Measurements from ENCODE around the gene KLHL13.
A peak's percentile ranks its signal among the peaks of the same experiment; 100 is the strongest.
"Not testable (repeated sequence)": the region's sequence is repeated elsewhere in the genome, so short reads cannot be mapped to it uniquely, and the experiment has no call there.

The KLHL13 gene

DNA sequence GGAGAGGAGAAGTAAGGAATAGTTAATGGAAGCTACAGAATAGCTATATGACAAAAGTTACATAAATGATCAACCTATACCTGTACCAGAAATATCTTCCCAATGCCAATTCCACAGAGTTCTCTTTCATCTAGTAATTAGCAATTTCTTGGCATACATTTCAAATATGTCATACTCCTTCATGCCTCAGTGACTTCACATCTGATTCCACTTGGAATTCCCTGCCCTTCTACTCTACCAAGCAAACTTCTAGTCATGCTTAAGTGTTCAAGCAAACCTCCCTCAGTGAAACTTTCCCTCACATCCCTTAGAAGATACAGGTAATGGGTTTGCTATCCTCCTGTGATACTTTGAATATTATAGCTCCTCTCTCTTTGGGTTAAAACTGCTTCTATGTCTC, 127.1 kb downstream of the KLHL13 start:
- DNase-seq: peak; percentile 6 to 44

DNA sequence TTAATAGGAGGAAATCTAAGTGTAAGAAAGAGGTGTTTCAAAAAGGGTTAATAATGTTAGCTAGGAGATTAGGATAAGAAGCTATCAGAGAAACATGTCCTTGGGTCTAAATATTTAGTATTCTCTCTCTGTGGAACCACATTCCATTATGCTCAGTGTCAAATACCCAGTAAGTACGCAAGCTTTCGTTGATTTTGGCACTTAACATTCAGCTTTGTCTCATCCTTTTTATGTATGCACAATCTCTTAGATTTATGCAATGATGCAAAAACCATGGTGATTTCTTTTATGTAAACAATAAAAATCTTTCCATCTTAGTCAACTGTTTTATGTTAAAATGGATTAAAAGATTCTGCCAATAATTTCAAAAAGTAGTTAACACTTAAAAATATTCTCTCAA, 129.2 kb downstream of the KLHL13 start:
- DNase-seq: no peak

- peak in 1 of 2 experiments; percentile 30 for DNase-seq
These were observed 131.4 kb downstream of the KLHL13 start for GRCh38 chrX:117985241-117985640.

GRCh38 chrX:117982694-117983392, 133.8 kb downstream of the KLHL13 start:
- DNase-seq: no peak

- no peak for DNase-seq
These were observed 138.2 kb downstream of the KLHL13 start for GRCh38 chrX:117978402-117978801.

- no peak for DNase-seq
These were observed 139.1 kb downstream of the KLHL13 start for GRCh38 chrX:117977526-117977925.

- DNase-seq: no peak
These were observed 143.4 kb downstream of the KLHL13 start for GRCh38 chrX:117973110-117973807.

DNA sequence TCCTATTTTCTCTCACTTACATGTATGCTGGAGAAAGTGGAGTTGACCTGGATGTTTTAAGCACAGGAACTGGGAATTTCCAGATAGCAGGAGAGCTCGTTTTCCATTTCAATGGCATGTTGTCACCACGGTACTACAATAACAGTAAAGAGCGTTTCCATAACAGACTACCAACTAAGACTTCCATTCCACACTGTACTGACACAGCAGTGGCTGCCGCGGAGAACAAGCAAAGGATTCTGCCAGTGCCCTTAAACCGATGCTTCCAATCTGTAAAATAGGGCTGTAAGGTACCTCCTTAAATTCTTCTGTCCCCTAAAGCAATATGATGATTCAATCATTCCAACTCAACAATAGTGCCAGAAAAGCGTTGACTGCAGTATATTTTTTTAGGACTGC, 143.9 kb downstream of the KLHL13 start:
- no peak for DNase-seq

DNA sequence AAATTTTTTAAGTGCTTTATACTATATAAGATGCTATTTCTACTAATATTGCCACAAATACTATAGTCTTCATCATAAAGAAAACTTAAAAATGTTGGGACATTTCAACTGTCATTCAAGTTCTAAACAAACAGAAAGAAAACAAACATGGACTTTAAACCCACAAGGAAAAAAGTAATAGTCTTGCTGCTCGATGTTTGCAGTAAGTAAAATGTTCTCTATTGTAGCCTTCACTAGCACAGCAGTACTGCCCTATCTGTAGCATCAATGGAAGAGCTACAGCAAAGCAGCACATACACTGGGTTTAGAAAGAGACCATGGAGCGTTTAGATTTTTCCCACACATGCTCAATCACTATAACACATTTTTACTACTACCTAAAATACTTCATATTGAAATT, 146.8 kb downstream of the KLHL13 start:
- no peak for DNase-seq

- no peak for DNase-seq
These were observed 147.3 kb downstream of the KLHL13 start for GRCh38 chrX:117969328-117969727.

GRCh38 chrX:117959045-117959444, 157.6 kb downstream of the KLHL13 start:
- no peak for DNase-seq

DNA sequence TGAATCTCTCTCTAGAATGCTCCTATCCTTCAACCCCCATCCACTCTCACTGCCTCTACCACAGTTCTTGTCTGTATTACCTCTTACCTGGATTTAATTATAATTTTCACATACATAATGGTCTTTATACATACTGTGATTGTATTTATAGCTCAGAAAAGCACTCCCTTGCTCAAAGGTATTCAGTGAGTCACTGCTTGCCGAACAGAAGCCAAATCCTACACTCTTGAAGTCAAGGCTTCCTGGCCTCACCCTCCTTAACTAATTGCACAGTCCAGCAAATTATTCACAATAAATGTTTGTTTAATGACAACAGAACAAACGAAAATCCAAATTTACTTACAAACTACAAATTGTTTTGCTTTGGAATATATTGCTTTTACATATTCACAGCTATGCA, 159.5 kb downstream of the KLHL13 start:
- no peak for DNase-seq

DNA sequence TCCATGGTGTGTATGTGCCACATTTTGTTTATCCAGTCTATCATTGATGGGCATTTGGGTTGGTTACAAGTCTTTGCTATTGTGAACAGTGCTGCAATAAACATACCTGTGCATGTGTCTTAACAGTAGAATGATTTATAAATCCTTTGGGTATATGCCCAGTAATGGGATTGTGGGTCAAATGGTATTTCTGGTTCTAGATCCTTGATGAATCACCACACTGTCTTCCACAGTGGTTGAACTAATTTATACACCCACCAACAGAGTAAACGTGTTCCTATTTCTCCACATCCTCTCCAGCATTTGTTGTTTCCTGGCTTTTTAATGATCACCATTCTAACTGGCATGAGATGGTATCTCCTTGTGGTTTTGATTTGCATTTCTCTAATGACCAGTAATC, 177.3 kb downstream of the KLHL13 start:
- DNase-seq: not testable (repeated sequence)

DNA sequence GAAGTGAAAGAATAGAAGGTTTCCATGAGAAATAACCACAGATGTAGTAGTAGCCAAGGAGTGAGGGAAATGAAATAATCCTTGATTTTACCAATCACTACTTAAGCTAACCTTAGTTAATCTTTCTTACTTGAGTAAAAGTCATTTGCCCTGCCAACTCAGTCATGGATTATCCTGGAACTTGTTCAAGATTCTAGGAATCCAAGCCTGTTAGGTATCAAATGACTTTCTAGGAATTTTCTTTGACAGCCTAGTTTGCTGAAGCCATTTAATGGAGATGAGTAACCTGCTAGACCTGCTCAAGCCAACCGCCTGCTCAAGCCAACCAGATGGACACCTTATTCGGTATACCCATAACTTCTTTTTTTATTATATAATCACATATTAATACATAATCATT, 180.5 kb downstream of the KLHL13 start:
- peak in 1 of 2 experiments; percentile 20 for DNase-seq

- not testable (repeated sequence) for DNase-seq
These were observed 186.5 kb downstream of the KLHL13 start for GRCh38 chrX:117930116-117930515.

- DNase-seq: no peak
These were observed 196.9 kb downstream of the KLHL13 start for GRCh38 chrX:117919755-117920154.

GRCh38 chrX:117910216-117910615, 206.4 kb downstream of the KLHL13 start:
- DNase-seq: no peak

GRCh38 chrX:117898226-117898625, 218.4 kb downstream of the KLHL13 start:
- no peak for DNase-seq

DNA sequence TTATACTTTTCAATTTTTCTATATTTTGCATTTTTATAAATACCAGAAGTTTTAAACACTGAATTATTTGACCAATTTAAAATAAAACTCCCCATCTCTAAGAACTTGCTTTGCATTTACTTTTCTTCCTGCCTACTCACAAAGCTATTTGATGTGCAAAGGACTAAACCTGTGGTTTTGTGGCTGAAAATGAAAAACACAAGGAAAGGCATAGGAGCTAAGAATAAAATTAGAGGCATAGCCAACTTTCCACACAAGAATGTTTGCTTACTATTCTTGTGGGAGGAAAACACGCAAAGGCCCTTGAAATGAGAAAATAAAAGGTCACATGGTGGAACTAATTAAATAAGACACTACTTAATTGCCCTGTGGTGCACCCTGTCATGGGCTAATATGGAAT, 221.2 kb downstream of the KLHL13 start:
- DNase-seq: no peak

DNA sequence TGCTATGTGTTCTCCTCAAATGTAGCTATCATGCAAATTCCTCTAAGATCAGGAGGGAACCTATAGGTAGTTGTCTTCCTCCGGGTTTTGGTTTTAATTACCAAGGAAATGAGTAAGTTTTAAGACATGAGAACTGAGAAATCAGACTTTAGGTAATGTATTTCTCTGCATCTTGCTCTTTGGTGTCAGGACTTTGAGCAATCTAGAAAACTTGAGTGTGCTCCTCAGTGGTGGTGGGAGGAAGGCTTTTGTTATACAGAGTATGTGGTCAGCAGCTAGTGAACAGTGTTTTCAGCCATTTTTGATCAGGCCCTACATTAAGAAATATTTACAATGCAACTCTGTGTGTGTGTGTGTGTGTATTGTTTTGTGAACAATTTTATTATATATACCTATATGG, 224.1 kb downstream of the KLHL13 start:
- DNase-seq: no peak

- DNase-seq: no peak
These were observed 244.8 kb downstream of the KLHL13 start for GRCh38 chrX:117871796-117872195.

GRCh38 chrX:117860517-117860916, 256.1 kb downstream of the KLHL13 start:
- no peak for DNase-seq

- no peak for DNase-seq
These were observed 261.8 kb downstream of the KLHL13 start for GRCh38 chrX:117854806-117855205.

GRCh38 chrX:117851025-117851424, 265.6 kb downstream of the KLHL13 start:
- no peak for DNase-seq
